Activated CD8-positive, alpha-beta T cell treated with anti-CD3 and anti-CD28 coated beads, Interleukin-2, amount 10 ng/mL, durations not matched to agents 7 days and 5 days (primary cell): Measurements from ENCODE around the gene LRRC8A. TPM values are rescaled to one million over a fixed set of nuclear protein-coding genes. Genes with fewer than 3 reads are reported as not detected.
"Not testable (repeated sequence)": the region's sequence is repeated elsewhere in the genome, so short reads cannot be mapped to it uniquely, and the experiment has no call there.

Experiments
- ATAC-seq: fragments of 150-1000 bp; cut with Tn5 transposase; one replicate; pipeline ENCODE4 v1.10.0; 2021; ENCODE audit warnings: moderate library complexity
- CTCF ChIA-PET: fragments of 350-600 bp; sonication (Branson Sonifier 250); formaldehyde crosslinking; loops from one replicate; lab custom pipeline; 2021; ENCODE audit warnings: antibody characterized with exemption; lab: Charles Lee
- POLR2A ChIA-PET: fragments of 350-600 bp; sonication (Branson Sonifier 250); formaldehyde crosslinking; loops from one replicate; lab custom pipeline; 2021; ENCODE audit warnings: antibody characterized with exemption; lab: Charles Lee
- DNase-seq: peaks from one replicate; pipeline ENCODE4 v3.0.0-alpha.2; 2020
- H3K27ac Mint-ChIP-seq: one replicate; pipeline ENCODE4 v1.8.0; 2021; ENCODE audit warnings: mild to moderate bottlenecking, mixed read lengths
- H3K27me3 Mint-ChIP-seq: one replicate; pipeline ENCODE4 v1.8.0; 2021; ENCODE audit warnings: low read depth, mixed read lengths
- H3K36me3 Mint-ChIP-seq: one replicate; pipeline ENCODE4 v1.8.0; 2021; ENCODE audit warnings: low read depth, mixed read lengths
- H3K4me1 Mint-ChIP-seq: one replicate; pipeline ENCODE4 v1.8.0; 2021; ENCODE audit warnings: low read depth, mixed read lengths
- H3K4me3 Mint-ChIP-seq: one replicate; pipeline ENCODE4 v1.8.0; 2021; ENCODE audit warnings: mild to moderate bottlenecking, mixed read lengths
- H3K9me3 Mint-ChIP-seq: one replicate; pipeline ENCODE4 v1.8.0; 2022; ENCODE audit warnings: mixed read lengths; ENCODE audit not compliant: insufficient read depth
- total RNA-seq, 2 experiments: library from RNA; stranded (reverse); gene quantifications; one replicate each; pipeline ENCODE4 v1.2.3, GENCODE V29; 2021

Gene LRRC8A
- total RNA-seq: 10 to 100 TPM; 26.1 to 27.2 TPM

- no peaks in the 10 kb centered on the region for H3K27me3 Mint-ChIP-seq
- ATAC-seq: peak; percentile 96
- ChIA-PET POLR2A (interaction anchor here (0.6 to 2.2 kb wide), 7 partner anchors 14 to 200 kb away, joined by 3 to 20 read pairs (median 3); partner anchors contain the start of gene SH3GLB2), CTCF (interaction anchor here (0.9 to 2.9 kb wide), 7 partner anchors 9 to 62 kb away, joined by 3 to 13 read pairs (median 7); no protein-coding TSS in a partner anchor)
- DNase-seq: peak; percentile 99
- H3K27ac Mint-ChIP-seq: peak within 1 kb of the TSS; percentile 91
- H3K36me3 Mint-ChIP-seq: peaks cover 33% of the 10 kb centered on the region
- no peaks in the 10 kb centered on the region for H3K9me3 Mint-ChIP-seq
- peaks cover 53% of the 10 kb centered on the region for H3K4me1 Mint-ChIP-seq
- peak within 1 kb of the TSS; percentile 96 for H3K4me3 Mint-ChIP-seq
Measured at GRCh38 chr9:128881884-128882676, at the start of gene LRRC8A, which contains the start of gene KYAT1. LRRC8A (plus strand) TSS chr9:128882133; CDS start chr9:128907165, 25,032 bp downstream. KYAT1 (minus strand) TSS chr9:128881950; CDS start chr9:128845405, 36,545 bp downstream.

GRCh38 chr9:128833696-128834095 lies 48.2 kb upstream of the LRRC8A start:
- ChIA-PET CTCF (no interaction called here), POLR2A (no interaction called here)
- Mint-ChIP-seq H3K4me1 (peaks cover 14% of the 10 kb centered on the region), H3K36me3 (peaks cover 9% of the 10 kb centered on the region), H3K4me3 (no peak overlapping the region), H3K9me3 (no peaks in the 10 kb centered on the region), H3K27me3 (no peaks in the 10 kb centered on the region), H3K27ac (no peak overlapping the region)
- DNase-seq (no peak), ATAC-seq (no peak)

- POLR2A ChIA-PET: no interaction called here
Measured at GRCh38 chr9:128835246-128836210, 46.4 kb upstream of the LRRC8A start.

GRCh38 chr9:128836509-128837145 lies 45.3 kb upstream of the LRRC8A start:
- no peak overlapping the region for H3K4me3 Mint-ChIP-seq
- no peaks in the 10 kb centered on the region for H3K9me3 Mint-ChIP-seq
- no peak overlapping the region for H3K27ac Mint-ChIP-seq
- DNase-seq (no peak), ATAC-seq (no peak)
- CTCF ChIA-PET: no interaction called here
- no peaks in the 10 kb centered on the region for H3K4me1 Mint-ChIP-seq
- POLR2A ChIA-PET: interaction anchor here (1.0 kb wide), 1 partner anchor 111 kb away, joined by 3 read pairs; the partner anchor contains the start of genes DOLK and NUP188
- peaks cover 4% of the 10 kb centered on the region for H3K36me3 Mint-ChIP-seq
- no peaks in the 10 kb centered on the region for H3K27me3 Mint-ChIP-seq

More at GRCh38 chr9:128835246-128836210, 46.4 kb upstream of the LRRC8A start:
- no peak for ATAC-seq
- no peak overlapping the region for H3K4me3 Mint-ChIP-seq
- DNase-seq: no peak
- no peaks in the 10 kb centered on the region for H3K9me3 Mint-ChIP-seq
- CTCF ChIA-PET: interaction anchor here (0.6 to 1.1 kb wide), 2 partner anchors 17 to 93 kb away, joined by 3 read pairs; partner anchors contain the start of gene ENDOG
- H3K36me3 Mint-ChIP-seq: peaks cover 4% of the 10 kb centered on the region
- H3K4me1 Mint-ChIP-seq: no peaks in the 10 kb centered on the region
- H3K27ac Mint-ChIP-seq: no peak overlapping the region
- H3K27me3 Mint-ChIP-seq: no peaks in the 10 kb centered on the region

GRCh38 chr9:128838338-128838737 lies 43.6 kb upstream of the LRRC8A start:
- H3K27me3 Mint-ChIP-seq: no peaks in the 10 kb centered on the region
- DNase-seq (no peak), ATAC-seq (no peak)
- no peaks in the 10 kb centered on the region for H3K9me3 Mint-ChIP-seq
- no peak overlapping the region for H3K4me3 Mint-ChIP-seq
- H3K36me3 Mint-ChIP-seq: peaks cover 1% of the 10 kb centered on the region
- CTCF ChIA-PET: interaction anchor here (0.7 to 1.9 kb wide), 3 partner anchors 9 to 89 kb away, joined by 3 to 5 read pairs (median 3); partner anchors contain the start of genes ENDOG and SPOUT1
- H3K27ac Mint-ChIP-seq: no peak overlapping the region
- peaks cover 3% of the 10 kb centered on the region for H3K4me1 Mint-ChIP-seq
- POLR2A ChIA-PET: no interaction called here

GRCh38 chr9:128840524-128840923 lies 41.4 kb upstream of the LRRC8A start:
- CTCF ChIA-PET: no interaction called here
- Mint-ChIP-seq H3K4me1 (peaks cover 3% of the 10 kb centered on the region), H3K9me3 (no peaks in the 10 kb centered on the region), H3K27ac (no peak overlapping the region), H3K27me3 (no peaks in the 10 kb centered on the region), H3K4me3 (no peak overlapping the region), H3K36me3 (peaks cover 1% of the 10 kb centered on the region)
- DNase-seq (no peak), ATAC-seq (no peak)
- POLR2A ChIA-PET: no interaction called here

- DNase-seq: no peak
- no peak for ATAC-seq
- CTCF ChIA-PET: no interaction called here
- H3K4me3 Mint-ChIP-seq: no peak overlapping the region
- no peaks in the 10 kb centered on the region for H3K27me3 Mint-ChIP-seq
- H3K4me1 Mint-ChIP-seq: peaks cover 3% of the 10 kb centered on the region
- H3K9me3 Mint-ChIP-seq: no peaks in the 10 kb centered on the region
- POLR2A ChIA-PET: no interaction called here
- peaks cover 1% of the 10 kb centered on the region for H3K36me3 Mint-ChIP-seq
- no peak overlapping the region for H3K27ac Mint-ChIP-seq
Measured at GRCh38 chr9:128841694-128842492, 40.0 kb upstream of the LRRC8A start.

- H3K4me1 Mint-ChIP-seq, CTCF ChIA-PET, H3K27me3 Mint-ChIP-seq, H3K27ac Mint-ChIP-seq, H3K4me3 Mint-ChIP-seq, H3K9me3 Mint-ChIP-seq, H3K36me3 Mint-ChIP-seq, ATAC-seq, DNase-seq: not testable (repeated sequence)
- POLR2A ChIA-PET: interaction anchor here (0.5 to 0.6 kb wide), 2 partner anchors 88 to 947 kb away, joined by 3 read pairs; no protein-coding TSS in a partner anchor
Measured at GRCh38 chr9:128843171-128843570, 38.8 kb upstream of the LRRC8A start.

- Mint-ChIP-seq H3K4me3 (no peak overlapping the region), H3K4me1 (peaks cover 3% of the 10 kb centered on the region), H3K27me3 (no peaks in the 10 kb centered on the region), H3K9me3 (no peaks in the 10 kb centered on the region), H3K36me3 (peaks cover 5% of the 10 kb centered on the region), H3K27ac (no peak overlapping the region)
- ChIA-PET POLR2A (no interaction called here), CTCF (interaction anchor here (0.7 to 1.9 kb wide), 4 partner anchors 17 to 83 kb away, joined by 3 to 5 read pairs (median 3); partner anchors contain the start of gene ENDOG)
- DNase-seq (no peak), ATAC-seq (no peak)
Measured at GRCh38 chr9:128845186-128845931, 36.6 kb upstream of the LRRC8A start.

GRCh38 chr9:128846680-128847030 lies 35.3 kb upstream of the LRRC8A start:
- Mint-ChIP-seq H3K27ac (no peak overlapping the region), H3K4me1 (peaks cover 3% of the 10 kb centered on the region), H3K4me3 (no peak overlapping the region), H3K36me3 (peaks cover 17% of the 10 kb centered on the region), H3K27me3 (no peaks in the 10 kb centered on the region), H3K9me3 (peaks cover 9% of the 10 kb centered on the region)
- DNase-seq: no peak
- ChIA-PET POLR2A (no interaction called here), CTCF (interaction anchor here (1.5 to 1.8 kb wide), 2 partner anchors 29 to 83 kb away, joined by 3 to 5 read pairs; partner anchors contain the start of gene ENDOG)
- no peak for ATAC-seq
